HuH-7 (cell line): ENCODE data around the gene BPIFB3.
"Not testable (repeated sequence)": the region's sequence is repeated elsewhere in the genome, so short reads cannot be mapped to it uniquely, and the experiment has no call there.

Experiments
- DNase-seq: peaks from one replicate; pipeline ENCODE4 v3.0.0; 2011; ENCODE audit warnings: low spot score

Gene BPIFB3

DNA sequence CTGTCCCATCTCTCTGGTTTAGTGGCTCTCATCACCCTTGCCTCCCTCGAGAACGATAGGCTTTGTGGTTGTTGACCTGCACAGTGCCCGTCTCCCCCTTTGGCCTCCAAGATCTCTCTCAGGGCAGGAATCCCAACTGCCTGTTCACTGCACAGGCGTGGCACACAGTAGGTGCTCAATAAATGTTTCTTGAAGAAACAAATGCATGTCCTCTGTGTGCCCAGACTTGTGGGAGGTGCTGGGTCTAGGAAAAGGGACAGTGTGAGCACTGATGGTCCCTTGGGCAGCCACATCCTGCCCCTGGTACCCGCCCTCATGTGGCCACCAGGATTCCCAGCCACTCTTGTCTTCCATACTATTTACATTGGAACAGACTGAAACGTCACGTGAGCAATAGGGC is 24.8 kb upstream of the BPIFB3 start:
- no peak for DNase-seq

DNA sequence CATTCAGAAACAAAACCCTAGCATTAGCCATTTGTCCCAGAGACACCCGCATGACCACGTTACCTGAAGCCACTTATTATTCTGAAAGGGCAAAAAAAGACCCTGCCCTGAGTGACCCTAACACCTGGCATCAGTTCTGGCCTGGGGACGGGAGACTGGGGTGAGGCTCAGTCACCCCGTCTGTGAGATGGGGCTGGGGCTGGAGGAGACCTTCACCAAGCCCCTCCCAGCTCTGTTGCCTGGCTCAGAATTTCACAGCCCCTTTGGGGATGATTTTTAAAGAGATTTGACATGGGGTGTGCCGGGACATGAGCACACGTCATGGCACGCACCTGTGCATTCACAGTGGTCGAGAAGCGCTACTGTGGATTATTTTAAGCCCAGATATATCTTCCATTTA is 23.6 kb upstream of the BPIFB3 start:
- no peak for DNase-seq

DNA sequence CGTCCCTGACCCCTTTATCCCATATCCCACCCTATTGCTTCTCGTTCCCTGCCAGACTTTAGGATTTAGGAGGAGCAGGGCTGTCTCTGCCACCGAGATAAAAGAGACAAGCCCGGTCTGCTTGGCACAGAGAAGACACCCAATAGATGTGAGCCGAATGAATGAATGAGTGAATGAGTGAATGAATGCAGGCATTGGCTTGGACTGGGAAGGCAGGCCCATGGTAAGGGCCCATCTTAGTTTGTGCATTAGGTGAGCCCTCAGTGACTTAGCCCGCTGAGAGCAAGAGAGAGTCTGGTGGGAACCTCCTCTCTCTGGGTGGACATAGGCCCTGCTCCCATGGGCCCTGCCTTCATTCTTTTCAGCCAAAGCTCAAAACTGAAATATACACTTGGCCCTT is 23.1 kb upstream of the BPIFB3 start:
- no peak for DNase-seq

DNA sequence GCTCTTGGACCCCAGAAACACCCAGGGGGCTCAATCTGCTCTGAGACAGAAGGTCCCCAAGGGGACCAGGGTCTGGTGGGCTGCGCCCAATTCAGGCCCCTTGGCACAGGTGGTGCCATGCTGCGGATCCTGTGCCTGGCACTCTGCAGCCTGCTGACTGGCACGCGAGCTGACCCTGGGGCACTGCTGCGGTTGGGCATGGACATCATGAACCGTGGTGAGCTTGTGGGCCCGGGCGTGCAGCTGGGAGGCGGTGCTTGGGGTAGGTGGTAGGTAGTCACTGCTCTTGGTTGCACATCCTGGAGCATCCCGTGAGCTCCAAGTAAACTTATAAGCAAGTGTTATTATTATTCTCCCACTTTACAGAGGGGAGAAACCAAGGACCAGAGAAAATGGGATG is 22.2 kb upstream of the BPIFB3 start, which contains the start of gene BPIFB6:
Gene BPIFB6 (plus strand): TSS at position 118 of the 400 bp plus-strand sequence. CDS start 0 bp downstream, at position 118.
- DNase-seq: no peak

DNA sequence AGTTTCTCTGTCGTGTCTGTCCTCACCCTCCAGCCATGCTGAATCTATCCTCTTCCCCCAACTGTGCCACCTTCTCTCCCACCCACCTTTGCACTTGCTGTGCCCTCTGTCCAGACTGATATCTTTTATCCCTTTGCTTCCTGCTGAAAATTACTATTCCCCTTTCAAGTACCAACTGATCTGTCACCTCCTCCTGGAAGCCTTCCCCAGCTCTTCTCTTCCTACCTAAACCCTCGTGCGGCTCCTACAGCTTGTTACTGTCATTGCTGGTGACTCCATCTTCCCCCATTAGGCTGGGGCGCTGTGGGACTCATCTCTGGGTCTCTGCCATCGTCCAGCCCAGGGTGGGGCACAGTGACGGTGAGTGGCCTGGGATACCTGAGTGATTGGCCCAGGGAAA is 21.1 kb upstream of the BPIFB3 start:
- no peak for DNase-seq

DNA sequence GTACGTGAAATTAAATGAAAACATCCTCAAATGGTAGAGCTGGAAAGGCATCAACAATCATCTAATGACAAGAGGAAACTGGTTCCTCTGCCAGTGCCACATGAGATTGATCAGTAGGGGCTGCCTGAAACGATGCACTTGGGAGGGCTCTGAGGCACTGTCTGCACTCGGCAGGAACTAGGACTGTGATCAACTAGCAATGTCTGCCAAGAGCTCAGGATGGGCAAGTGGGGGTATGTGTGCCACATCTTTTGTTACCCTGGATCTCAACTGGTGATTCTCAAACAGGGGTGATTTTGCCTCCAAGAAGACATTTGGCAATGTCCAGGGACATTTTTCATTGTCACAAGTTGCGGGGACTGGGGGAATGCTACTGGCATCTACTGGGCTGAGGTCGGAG is 20.3 kb upstream of the BPIFB3 start:
- DNase-seq: no peak

DNA sequence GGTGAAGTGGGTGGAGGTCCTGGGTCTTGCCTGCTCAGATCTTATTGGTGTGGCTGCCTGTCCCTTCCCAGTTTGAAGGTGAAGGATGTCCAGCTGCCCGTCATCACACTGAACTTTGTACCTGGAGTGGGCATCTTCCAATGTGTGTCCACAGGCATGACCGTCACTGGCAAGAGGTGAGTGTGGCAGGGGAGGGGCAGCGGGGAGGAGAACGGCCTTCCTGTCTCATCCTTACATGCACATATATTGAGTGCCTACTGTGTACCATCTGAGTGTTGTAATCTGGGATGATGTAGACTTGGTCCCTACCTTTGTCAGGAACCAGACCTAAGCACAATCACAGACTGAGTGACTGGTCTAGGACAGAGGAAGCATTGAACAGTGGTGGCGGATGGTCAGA is 19.6 kb upstream of the BPIFB3 start:
- no peak for DNase-seq

DNA sequence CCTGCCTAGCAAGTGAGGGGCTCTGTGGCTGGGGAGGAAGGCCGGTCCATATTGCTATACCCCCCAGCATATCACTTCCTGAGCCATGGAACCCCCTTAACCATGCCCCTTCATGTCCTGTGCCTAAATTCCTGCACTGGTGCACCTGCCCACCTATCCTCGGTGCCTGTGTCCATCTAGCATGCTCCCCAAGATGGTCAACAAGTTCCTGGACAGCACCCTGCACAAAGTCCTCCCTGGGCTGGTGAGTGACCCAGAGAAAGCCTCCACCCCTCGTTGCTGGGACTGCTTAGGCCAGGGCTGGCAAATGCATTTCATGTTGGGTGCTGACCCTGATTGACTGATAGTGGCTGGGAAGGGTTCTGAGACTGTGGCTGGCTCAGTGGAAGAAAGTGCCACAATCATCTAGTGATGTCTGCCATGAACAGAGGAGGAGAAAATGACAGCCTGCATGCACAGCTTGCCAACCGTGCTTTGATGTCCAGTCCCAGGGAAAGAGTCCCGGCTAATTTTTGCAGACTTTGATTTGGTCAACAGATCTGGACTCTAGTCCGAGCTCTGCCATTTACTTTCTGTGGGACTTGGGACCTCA is 18.7 kb upstream of the BPIFB3 start:
- no peak for DNase-seq

DNA sequence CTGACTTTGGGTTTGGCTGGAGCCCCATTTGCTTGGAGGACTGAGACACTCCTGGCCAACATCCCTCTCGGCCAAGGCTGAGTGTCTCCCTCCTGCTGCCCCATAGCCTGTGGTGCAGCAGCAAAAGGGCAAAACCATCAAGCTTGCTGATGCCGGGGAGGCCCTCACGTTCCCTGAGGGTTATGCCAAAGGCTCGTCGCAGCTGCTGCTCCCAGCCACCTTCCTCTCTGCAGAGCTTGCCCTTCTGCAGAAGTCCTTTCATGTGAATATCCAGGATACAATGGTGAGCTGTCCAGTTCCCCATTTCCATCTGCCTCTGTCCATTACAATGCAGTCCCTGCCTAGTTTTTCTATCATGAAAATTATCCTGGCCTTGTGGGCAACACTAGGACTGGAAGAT is 16.2 kb upstream of the BPIFB3 start:
- no peak for DNase-seq

DNA sequence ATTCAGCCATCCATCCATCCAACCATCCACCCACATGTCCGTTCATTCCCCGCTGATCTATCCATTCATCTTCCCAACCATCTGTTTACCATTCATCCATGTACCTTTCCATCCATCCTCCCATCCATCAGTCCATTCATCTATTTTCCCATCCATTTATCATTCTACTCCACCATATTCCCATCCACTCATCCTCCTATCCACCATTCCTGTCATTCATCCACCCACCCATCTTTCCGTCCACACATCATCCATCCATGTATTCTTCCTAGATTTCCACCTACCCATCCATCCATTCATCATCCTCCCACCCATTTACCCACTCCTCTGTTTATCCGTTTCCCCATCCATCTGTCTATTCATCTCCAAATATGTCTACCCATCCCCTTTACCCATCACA is 15.5 kb upstream of the BPIFB3 start:
- DNase-seq: no peak

DNA sequence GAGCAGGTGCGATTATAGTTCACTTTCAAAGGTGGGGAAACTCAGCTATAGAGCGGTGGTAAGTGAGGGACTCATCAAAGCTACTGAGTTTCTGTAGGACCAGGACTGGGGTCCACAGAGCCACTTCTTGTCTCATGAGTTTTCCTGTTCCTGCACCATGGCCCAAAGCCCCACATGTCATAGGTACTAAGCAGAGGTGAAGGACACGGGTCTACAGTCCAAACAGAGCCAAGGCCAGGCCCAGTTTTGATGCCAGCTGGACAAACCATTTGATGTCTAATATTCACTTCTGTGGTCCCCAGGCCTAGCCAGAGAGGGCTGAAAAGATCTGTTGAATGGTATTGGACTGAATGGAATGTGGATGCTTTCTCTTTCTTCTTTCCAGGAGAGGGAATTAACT is 11.3 kb upstream of the BPIFB3 start:
- no peak for DNase-seq

DNA sequence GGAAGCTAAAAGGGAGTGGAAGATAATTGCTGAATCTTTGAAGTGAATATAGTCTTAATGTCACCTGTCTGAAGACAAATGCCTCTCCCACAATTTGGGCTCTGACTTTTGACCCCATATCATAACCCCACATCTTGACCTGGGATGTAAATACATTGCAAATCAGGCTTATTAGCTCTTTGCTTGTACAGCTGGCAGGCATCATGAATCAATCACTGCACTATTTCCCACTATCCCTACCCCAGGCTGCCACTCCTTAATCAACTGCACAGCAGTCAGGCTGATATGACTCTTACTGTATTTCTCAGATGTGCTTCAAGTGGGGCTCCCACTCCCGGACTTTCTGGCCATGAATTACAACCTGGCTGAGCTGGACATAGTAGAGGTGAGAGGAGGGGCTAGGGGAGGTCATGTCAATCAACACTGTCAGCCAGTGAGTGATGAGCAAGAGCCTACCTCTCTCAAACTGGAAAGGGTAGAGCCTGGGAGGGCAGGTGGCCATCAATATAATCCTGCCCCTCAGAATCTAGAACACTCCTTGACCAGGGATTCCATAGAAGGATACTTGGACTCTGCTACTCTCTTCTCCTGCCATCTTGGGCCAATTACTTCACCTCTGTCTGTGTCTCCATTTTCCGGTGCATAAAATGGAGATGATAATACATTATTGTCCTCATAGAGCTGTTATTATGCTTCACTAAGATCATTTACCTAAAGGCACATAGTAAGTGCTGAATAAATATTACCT is 10.5 kb upstream of the BPIFB3 start:
- no peak for DNase-seq

DNA sequence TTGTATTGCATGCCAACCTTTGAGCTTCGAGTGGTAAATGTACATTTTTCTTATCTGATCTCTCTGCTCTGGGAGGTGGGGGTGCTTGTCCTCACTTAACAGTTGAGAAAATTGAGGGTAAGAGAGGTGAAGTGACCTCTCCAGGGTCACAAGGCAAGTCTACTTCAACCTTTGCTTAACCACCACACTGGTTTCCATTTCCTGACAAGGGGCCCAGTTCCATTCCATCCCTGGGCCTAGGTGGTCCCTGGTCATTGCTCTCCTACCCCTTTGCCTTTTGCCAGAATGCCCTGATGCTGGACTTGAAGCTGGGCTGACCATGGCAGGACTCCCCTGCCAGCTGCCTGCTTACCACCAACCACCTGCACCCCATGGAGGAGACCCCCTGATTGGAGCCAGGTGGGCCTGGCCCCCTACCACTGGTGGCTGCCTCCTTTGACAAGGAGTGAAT is 9.9 kb upstream of the BPIFB3 start:
- DNase-seq: no peak

DNA sequence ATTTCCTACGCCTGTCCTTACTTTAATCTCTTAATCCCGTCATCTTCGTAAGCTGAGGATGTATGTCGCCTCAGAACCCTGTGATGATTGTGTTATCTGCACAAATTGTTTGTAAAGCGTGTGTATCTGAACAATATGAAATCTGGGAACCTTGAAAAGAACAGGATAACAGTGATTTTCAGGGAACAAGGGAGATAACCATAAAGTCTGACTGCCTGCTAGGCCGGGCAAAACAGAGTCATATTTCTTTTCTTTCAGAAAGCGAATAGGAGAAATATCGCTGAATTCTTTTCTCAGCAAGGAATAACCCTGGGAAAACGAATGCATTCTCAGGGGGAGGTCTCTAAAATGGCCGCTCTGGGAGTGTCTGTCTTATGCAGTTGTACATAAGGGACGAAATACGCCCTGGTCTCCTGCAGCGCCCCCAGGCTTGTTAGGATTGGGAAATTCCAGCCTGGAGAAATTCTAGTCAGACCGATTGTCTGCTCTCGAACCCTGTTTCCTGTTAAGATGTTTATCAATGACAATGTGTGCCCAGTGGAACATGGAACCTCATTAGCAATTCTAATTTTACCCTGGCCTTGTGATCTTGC is 8.5 kb upstream of the BPIFB3 start:
- not testable (repeated sequence) for DNase-seq

DNA sequence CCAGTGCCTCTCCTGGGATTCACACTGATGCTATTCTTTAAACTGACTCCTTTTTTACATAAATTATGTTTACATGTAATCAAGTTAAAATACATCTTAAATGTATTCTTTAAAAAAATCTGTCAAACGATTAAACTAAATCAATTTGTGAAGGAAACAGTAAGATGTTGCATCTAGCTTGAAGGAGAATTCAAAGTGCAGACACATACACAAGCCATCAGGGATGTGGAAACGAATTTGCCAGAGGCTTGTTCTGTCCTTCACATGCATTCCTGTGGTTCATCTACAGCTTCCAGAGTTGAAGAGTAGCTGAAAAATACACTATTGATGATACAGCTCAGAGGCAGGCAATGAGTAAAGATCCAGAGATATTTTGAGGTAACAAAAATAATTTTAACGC is 7.3 kb upstream of the BPIFB3 start:
- DNase-seq: no peak

DNA sequence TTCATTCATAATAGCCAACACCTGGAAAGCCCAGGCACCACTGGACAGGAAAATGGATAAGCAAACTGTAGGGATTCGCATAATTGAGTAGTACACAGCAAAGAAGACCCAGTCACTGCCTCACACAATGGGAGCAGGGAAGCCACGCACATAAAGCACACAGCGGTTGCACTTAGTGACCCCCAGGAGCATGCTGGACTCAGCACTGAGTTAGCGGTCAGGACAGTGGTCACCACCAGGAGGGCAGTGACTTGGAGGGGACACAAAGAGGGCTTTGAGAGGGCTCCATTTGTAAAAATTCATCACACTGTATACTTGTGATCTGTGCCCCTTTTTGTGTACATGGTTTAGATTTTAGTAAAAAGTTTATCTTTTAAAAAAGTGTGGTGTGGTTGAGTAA is 2.4 kb upstream of the BPIFB3 start:
- DNase-seq: no peak

DNA sequence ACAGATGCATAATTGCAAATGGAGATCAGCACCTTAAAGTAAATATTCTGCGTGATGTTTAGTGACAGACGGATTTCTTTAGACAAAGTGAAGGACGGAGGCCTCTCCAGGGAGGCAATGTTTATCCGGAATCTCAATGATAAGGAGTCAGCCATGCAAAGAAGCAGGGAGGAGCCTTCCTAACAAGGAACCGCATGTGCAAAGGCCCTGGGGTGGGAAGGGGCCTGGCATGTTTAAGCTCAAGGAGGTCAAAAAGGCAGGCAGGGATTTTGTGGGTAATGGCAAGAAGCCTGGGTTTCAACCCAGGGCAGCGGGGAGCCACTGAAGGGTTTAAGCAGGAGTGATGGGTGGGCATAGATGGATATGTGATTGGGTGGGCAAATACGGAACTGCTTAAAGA is 678 bp downstream of the BPIFB3 start:
- DNase-seq: no peak

DNA sequence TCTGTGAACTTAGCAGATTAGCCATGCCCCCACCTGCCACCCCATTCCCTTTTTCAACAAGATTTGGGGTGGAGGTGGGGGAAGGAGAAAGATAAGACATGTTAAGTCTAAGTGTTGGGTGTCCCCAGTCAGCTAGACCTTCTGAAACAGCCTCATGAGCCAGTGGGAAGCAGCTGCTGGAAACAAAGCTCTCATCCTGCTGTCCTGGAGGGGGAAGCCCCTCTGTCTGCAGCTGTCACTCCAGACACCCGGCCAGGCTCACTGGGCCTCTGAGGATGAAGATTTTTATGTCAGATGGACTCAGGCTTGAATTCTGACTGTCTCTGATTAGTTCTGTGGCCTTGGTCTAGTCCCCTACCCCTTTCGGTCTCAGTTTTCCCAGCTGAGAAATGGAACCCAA is 1.1 kb downstream of the BPIFB3 start:
- no peak for DNase-seq

DNA sequence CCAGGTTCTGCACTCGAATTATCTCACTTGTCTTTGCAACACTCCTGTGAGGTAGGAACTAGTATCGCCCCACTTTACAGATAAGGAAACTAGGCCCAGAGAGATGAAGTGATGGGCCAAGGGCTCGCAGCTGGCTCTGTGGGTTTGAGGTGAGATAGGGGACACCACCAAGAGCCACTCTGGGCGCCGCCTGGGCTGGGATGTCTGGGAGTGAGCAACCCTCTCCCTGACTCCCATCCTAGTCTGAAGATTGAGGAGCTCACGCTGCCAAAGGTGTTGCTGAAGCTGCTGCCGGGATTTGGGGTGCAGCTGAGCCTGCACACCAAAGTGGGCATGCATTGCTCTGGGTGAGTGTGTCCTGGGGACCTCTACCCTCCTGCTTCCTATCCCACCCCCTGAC is 5.4 kb downstream of the BPIFB3 start:
- DNase-seq: no peak

DNA sequence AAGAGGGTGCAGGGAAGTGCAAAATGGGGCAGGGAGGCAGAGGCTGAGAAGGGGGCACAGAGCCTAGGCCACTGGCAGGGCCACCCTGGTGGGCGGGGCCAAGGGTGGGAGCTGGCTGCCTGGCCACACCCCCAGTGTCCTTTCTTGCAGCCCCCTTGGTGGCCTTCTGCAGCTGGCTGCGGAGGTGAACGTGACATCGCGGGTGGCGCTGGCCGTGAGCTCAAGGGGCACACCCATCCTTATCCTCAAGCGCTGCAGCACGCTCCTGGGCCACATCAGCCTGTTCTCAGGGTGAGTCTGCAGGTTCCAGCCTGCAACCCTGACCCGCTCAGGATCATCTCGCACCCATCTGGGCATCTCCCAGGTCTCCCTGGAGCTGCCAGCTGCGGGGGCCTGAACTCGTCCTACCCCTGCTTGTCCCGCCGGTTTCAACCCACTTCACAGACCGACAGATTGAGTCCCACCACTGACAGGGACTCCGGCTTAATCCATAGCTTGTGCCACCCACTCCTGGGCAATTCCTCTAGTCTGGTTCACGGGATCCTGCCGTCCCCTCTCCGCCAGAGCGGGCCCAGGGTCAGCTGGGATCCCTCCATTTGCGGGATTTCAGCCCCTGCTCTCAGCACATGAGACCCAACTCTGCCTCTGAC is 6.2 kb downstream of the BPIFB3 start:
- no peak for DNase-seq

DNA sequence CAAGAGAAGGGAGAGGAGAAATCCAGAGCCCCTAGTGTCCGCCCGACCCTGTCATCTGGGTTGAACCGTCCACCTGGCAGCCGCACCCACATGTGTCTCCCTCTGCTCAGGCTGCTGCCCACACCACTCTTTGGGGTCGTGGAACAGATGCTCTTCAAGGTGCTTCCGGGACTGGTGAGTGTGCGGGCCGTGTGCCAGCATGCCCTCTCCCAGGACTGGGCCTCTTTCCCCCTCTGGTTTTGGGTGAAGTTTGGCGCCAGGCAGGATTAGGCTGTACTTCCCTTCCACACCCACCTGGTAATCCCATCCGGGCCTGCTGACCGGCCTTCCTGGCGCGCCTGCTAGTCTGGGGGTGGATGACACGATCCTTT is 7.9 kb downstream of the BPIFB3 start:
- no peak for DNase-seq

DNA sequence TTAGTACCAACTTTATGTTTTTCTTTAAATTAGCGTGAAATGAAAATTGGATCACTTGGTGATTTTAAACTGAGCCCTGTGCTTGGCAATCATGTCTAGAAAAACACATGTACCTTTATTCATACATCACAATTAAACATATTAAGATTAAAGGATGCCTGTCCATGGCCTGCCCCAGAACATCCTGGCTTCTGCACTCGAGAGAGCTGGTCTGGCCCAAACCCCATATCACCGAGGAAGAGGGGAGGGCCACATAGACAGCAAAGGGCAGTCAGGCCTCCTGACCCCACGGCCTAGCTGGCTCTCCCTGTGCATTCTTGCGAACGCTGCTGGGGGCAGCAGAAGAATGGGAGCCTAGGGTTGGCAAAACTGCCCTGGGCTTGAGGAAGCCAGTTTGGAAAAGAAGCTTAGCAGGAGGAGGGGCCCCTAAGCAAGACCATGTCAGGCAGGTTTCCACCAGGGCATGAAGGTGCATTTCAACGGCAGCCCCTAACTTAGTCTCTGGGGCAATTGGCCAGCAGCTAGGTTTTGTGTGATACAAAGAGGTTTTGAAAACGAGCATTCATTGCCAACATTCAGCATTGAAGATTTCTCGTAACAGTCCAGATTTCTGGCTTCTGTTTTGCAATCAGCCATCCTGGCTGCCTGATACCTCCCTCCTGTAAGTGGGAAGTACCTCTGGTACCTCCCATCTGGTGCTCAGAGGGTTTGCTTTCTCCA is 8.6 kb downstream of the BPIFB3 start:
- no peak for DNase-seq

DNA sequence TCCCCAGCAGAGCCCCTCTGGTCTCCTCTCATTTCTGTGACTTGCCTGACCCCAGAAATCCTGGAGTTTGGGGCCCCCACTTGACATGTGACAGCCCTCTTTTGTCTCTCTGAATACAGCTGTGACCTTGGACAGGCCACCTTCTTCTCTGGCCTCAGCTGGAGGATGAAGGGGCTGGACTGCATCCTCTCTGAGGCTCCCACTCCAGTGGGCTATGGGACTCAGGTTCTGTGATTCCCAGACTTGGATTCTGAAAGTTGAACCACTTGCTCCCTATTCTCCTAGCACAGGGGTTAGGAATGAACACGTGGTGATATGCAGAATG is 9.1 kb downstream of the BPIFB3 start:
- DNase-seq: no peak
